Nephron (organoid): ENCODE measurements around the gene INPPL1.

Source experiments
- H3K27ac Mint-ChIP-seq, 3 experiments: 2 replicates each; pipeline ENCODE4 v1.8.0; 2020; ENCODE audit warnings: mixed read lengths in 3 of 3, mild to moderate bottlenecking in 2 of 3, moderate library complexity in 1 of 3
- H3K27me3 Mint-ChIP-seq: 2 replicates; pipeline ENCODE4 v1.8.0; 2021; ENCODE audit warnings: low read depth, mild to moderate bottlenecking, moderate library complexity, mixed read lengths
- H3K36me3 Mint-ChIP-seq: 2 replicates; pipeline ENCODE4 v1.8.0; 2020; ENCODE audit warnings: low read depth, mixed read lengths
- H3K4me1 Mint-ChIP-seq: 2 replicates; pipeline ENCODE4 v1.8.0; 2020; ENCODE audit warnings: mixed read lengths
- H3K4me3 Mint-ChIP-seq, 3 experiments: 2 replicates each; pipeline ENCODE4 v1.8.0; 2020; ENCODE audit warnings: mild to moderate bottlenecking in 3 of 3, mixed read lengths in 3 of 3, moderate library complexity in 2 of 3
- H3K9me3 Mint-ChIP-seq: 2 replicates; pipeline ENCODE4 v1.8.0; 2020; ENCODE audit warnings: mixed read lengths
- TF ChIP-seq, protein P1 (sequence below), 3 experiments: fragments of 200-600 bp; sonication (generic); IDR thresholded peaks; one replicate each; pipeline ENCODE4 v1.5.0; 2021; ENCODE audit warnings: antibody characterized with exemption in 3 of 3; ENCODE audit not compliant: unreplicated experiment in 3 of 3

Gene INPPL1

DNA sequence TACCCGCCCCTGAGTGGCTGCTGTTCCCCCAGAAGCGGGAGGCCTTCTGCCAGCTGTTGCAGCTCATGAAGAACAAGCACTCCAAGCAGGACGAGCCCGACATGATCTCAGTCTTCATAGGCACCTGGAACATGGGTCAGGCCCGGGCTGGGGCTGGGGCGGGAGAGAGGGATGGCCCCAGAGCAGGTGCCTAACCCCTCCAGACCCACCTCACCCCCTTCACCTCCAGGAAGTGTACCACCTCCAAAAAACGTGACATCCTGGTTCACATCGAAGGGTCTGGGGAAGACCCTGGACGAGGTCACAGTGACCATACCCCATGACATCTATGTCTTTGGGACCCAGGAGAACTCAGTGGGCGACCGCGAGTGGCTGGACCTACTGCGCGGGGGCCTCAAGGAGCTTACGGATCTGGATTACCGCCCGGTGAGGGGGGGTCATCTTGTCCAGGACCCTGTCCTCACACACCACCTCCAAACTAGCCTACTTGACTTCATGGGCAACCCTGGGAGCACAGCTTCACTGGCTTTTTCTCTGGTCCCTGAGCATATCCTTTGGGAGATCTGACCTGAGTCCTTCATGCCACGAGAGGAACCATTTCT lies 6.3 kb downstream of the INPPL1 start:
- TF ChIP-seq, protein P1, sequence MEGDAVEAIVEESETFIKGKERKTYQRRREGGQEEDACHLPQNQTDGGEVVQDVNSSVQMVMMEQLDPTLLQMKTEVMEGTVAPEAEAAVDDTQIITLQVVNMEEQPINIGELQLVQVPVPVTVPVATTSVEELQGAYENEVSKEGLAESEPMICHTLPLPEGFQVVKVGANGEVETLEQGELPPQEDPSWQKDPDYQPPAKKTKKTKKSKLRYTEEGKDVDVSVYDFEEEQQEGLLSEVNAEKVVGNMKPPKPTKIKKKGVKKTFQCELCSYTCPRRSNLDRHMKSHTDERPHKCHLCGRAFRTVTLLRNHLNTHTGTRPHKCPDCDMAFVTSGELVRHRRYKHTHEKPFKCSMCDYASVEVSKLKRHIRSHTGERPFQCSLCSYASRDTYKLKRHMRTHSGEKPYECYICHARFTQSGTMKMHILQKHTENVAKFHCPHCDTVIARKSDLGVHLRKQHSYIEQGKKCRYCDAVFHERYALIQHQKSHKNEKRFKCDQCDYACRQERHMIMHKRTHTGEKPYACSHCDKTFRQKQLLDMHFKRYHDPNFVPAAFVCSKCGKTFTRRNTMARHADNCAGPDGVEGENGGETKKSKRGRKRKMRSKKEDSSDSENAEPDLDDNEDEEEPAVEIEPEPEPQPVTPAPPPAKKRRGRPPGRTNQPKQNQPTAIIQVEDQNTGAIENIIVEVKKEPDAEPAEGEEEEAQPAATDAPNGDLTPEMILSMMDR (IDR thresholded peaks at IDR 0.05; ENCODE audit: unreplicated experiment in 3 of 3): no peak
- H3K4me1 Mint-ChIP-seq: peaks cover 46% of the 10 kb centered on the region
- peaks cover 4% of the 10 kb centered on the region for H3K27me3 Mint-ChIP-seq
- peaks cover 60% of the 10 kb centered on the region for H3K36me3 Mint-ChIP-seq
- H3K4me3 Mint-ChIP-seq: no peak overlapping the region
- no peak overlapping the region for H3K27ac Mint-ChIP-seq
- H3K9me3 Mint-ChIP-seq: no peaks in the 10 kb centered on the region

DNA sequence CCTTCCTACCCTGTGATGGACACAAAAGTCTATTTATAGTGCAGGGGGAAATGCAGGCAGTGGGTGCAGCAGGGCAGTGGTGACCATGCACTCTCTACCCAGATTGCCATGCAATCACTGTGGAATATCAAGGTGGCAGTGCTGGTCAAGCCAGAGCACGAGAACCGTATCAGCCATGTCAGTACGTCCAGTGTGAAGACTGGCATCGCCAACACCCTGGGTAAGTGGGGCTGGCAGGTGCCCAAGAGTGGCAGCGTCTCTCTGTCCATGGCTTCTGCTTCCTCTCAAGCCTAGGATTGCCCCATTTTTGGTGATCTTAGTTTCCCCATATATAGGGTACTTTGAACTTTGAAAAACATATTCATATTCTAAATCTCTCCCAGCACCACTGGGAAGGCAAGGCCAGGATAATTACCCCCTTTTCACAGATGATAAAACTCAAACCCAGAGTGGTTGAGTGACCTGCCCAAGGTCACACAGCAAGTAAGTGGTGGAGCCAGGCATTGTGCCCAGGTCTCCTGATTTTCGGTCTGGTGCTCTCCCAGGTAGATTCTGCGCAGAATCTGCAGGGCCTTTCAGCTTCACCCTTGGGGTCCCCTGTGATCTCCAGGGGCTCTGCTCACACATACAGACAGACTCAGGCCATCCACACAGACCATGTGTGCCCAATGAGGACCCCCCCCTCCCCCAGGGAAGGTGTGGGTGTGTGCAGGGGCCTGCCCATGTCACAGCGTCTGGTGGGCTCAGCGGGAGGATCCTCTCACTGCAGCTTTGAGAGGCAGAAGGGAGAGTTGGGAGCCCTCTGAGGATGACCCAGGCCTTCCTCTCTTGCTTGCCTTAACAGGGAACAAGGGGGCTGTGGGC lies 7.1 kb downstream of the INPPL1 start:
- H3K27me3 Mint-ChIP-seq: peaks cover 4% of the 10 kb centered on the region
- H3K4me1 Mint-ChIP-seq: peaks cover 48% of the 10 kb centered on the region
- no peak overlapping the region for H3K27ac Mint-ChIP-seq
- TF ChIP-seq, protein P1 (IDR thresholded peaks at IDR 0.05; ENCODE audit: unreplicated experiment in 3 of 3): no peak
- no peak overlapping the region for H3K4me3 Mint-ChIP-seq
- no peaks in the 10 kb centered on the region for H3K9me3 Mint-ChIP-seq
- H3K36me3 Mint-ChIP-seq: peaks cover 63% of the 10 kb centered on the region

DNA sequence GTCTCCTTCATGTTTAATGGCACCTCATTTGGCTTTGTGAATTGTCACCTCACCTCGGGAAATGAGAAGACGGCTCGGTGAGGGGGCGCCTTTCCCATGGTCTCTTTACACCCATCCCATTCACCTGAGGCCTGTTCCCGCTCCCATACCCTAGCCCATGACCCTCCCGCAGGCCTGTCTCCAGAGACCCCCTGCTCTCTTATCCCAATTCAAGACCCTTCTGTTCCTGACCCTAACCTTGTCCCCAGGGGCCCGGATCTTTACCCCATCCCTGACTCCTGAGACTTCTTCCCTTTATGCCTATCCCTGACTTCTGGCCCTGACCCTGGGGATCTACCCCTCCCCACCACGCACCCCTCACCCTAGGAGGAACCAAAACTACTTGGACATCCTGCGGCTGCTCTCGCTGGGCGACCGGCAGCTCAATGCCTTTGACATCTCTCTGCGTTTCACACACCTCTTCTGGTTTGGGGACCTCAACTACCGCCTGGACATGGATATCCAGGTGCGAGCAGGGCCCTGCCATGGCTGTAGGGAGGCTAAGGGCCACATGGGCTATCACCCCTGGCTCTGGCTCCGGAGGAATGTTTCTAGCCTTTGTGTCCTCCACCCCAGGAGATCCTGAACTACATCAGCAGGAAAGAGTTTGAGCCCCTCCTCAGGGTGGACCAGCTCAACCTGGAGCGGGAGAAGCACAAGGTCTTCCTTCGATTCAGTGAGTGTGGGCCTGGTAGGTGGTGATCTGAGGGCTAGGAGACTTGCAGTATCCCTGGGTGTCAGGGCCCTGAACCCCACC lies 7.9 kb downstream of the INPPL1 start:
- H3K4me1 Mint-ChIP-seq: peaks cover 41% of the 10 kb centered on the region
- TF ChIP-seq, protein P1 (IDR thresholded peaks at IDR 0.05; ENCODE audit: unreplicated experiment in 3 of 3): no peak
- peaks cover 62% of the 10 kb centered on the region for H3K36me3 Mint-ChIP-seq
- no peak overlapping the region for H3K27ac Mint-ChIP-seq
- peaks cover 4% of the 10 kb centered on the region for H3K27me3 Mint-ChIP-seq
- H3K9me3 Mint-ChIP-seq: no peaks in the 10 kb centered on the region
- no peak overlapping the region for H3K4me3 Mint-ChIP-seq

DNA sequence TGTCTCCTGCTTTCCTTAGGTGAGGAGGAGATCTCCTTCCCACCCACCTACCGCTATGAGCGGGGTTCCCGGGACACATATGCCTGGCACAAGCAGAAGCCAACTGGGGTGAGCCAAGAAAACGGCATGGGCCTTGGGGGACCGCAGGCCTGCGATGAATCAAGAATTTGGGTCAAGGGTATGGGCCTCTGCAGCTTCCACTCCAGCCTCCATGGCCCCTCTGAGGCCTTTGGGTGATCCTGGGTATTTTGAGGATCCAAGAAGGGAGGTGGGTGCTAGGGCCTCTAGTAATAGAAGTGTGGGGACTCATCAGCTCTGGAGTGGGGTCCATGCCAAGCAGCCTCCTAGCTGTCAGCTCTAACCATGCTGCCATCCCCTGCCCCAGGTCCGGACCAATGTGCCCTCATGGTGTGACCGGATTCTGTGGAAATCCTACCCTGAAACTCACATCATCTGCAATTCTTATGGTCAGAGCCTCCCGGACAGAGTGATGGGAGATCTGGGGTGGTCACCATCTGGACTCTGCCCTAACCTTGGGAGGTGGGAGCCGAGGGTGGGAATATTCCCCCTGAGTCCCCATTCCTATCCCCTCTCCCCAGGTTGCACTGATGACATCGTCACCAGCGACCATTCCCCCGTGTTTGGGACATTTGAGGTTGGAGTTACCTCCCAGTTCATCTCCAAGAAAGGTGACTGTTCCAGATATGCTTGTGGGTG lies 8.6 kb downstream of the INPPL1 start:
- H3K27me3 Mint-ChIP-seq: peaks cover 4% of the 10 kb centered on the region
- TF ChIP-seq, protein P1 (IDR thresholded peaks at IDR 0.05; ENCODE audit: unreplicated experiment in 3 of 3): no peak
- H3K27ac Mint-ChIP-seq: no peak overlapping the region
- H3K9me3 Mint-ChIP-seq: no peaks in the 10 kb centered on the region
- peaks cover 35% of the 10 kb centered on the region for H3K4me1 Mint-ChIP-seq
- H3K36me3 Mint-ChIP-seq: peaks cover 65% of the 10 kb centered on the region
- H3K4me3 Mint-ChIP-seq: no peak overlapping the region

DNA sequence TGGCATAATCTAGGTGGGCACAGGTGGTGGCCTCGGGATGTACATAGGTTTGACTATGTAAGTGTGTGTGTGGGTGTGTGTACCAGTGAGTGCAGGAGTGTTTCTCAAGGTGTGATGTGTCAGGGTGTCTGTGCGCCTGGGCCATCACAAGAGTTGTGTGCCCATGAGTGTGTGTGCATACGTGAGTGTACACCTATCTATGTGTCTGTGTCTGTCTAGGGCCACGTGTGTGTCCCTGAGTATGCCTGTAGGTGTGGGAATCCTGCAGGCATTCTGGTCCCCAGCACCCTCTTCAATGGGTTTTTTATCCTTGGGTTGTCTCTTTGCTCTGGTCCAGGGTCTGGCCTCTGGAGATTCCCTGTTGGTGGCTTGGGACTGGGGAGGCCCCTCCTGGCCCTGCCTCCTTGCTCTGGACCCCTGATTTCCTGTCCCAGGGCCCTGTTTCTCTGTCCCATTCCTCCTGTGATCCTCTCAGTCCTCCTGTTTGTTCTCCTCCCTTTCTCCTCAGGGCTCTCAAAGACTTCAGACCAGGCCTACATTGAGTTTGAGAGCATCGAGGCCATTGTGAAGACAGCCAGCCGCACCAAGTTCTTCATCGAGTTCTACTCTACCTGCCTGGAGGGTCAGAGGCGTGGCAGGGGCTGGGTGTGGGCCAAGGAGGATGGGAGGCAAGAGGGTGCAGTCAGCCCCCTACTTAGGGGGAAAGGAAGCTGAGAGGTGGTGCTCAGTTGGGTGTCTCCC lies 9.4 kb downstream of the INPPL1 start:
- H3K9me3 Mint-ChIP-seq: no peaks in the 10 kb centered on the region
- TF ChIP-seq, protein P1 (IDR thresholded peaks at IDR 0.05; ENCODE audit: unreplicated experiment in 3 of 3): no peak
- H3K4me3 Mint-ChIP-seq: no peak overlapping the region
- peaks cover 7% of the 10 kb centered on the region for H3K27me3 Mint-ChIP-seq
- peak overlapping the region in 1 of 3 experiments; percentile 6 for H3K27ac Mint-ChIP-seq
- peaks cover 38% of the 10 kb centered on the region for H3K4me1 Mint-ChIP-seq
- H3K36me3 Mint-ChIP-seq: peaks cover 66% of the 10 kb centered on the region
